Embryonic facial prominence (tissue), 1 donor: Measurements from ENCODE around the gene NXPE4.
"Not testable (repeated sequence)": the region's sequence is repeated elsewhere in the genome, so short reads cannot be mapped to it uniquely, and the experiment has no call there.

Experiments used
- DNase-seq: peaks from one replicate; pipeline ENCODE4 v3.0.0-alpha.2; 2016; ENCODE audit errors: extremely low spot score

The NXPE4 gene

GRCh38 chr11:114610550-114610949, 15.0 kb upstream of the NXPE4 start:
- no peak for DNase-seq

GRCh38 chr11:114609429-114609828, 13.8 kb upstream of the NXPE4 start:
- no peak for DNase-seq

GRCh38 chr11:114608605-114609004, 13.0 kb upstream of the NXPE4 start:
- DNase-seq: not testable (repeated sequence)

- DNase-seq: no peak
These were observed 12.3 kb upstream of the NXPE4 start for GRCh38 chr11:114607753-114608459.

- DNase-seq: not testable (repeated sequence)
These were observed 11.2 kb upstream of the NXPE4 start for GRCh38 chr11:114606802-114607075.

- no peak for DNase-seq
These were observed 10.6 kb upstream of the NXPE4 start for GRCh38 chr11:114606003-114606801.

- no peak for DNase-seq
These were observed 9.8 kb upstream of the NXPE4 start for GRCh38 chr11:114605370-114605769.

GRCh38 chr11:114604886-114605285, 9.3 kb upstream of the NXPE4 start:
- DNase-seq: no peak

- no peak for DNase-seq
These were observed 8.7 kb upstream of the NXPE4 start for GRCh38 chr11:114604179-114604813.

- not testable (repeated sequence) for DNase-seq
These were observed 7.6 kb upstream of the NXPE4 start for GRCh38 chr11:114603151-114603550.

GRCh38 chr11:114598461-114598860, 2.9 kb upstream of the NXPE4 start:
- no peak for DNase-seq

- no peak for DNase-seq
These were observed 761 bp upstream of the NXPE4 start for GRCh38 chr11:114596175-114596919.

GRCh38 chr11:114594703-114595102, 883 bp downstream of the NXPE4 start:
- no peak for DNase-seq

GRCh38 chr11:114587398-114587953, 8.1 kb downstream of the NXPE4 start:
- DNase-seq: no peak

GRCh38 chr11:114586797-114587196, 8.8 kb downstream of the NXPE4 start:
- no peak for DNase-seq

GRCh38 chr11:114571712-114572111, 23.9 kb downstream of the NXPE4 start:
- no peak for DNase-seq

GRCh38 chr11:114569801-114570200, 25.8 kb downstream of the NXPE4 start:
- no peak for DNase-seq

- DNase-seq: no peak
These were observed 29.3 kb downstream of the NXPE4 start for GRCh38 chr11:114566276-114566675.

GRCh38 chr11:114564831-114565230, 30.8 kb downstream of the NXPE4 start:
- no peak for DNase-seq

- DNase-seq: no peak
These were observed 32.5 kb downstream of the NXPE4 start for GRCh38 chr11:114563077-114563476.

- DNase-seq: no peak
These were observed 33.2 kb downstream of the NXPE4 start for GRCh38 chr11:114562166-114562916.
